OCI-LY7 (cell line): ENCODE results near the gene ARMH1. TPM values are rescaled to one million over a fixed set of nuclear protein-coding genes. Genes with fewer than 3 reads are reported as not detected.
A peak's percentile ranks its signal among the peaks of the same experiment; 100 is the strongest.

ENCODE experiments used
- BruUV-seq: library from RNA; stranded (reverse); fragments of 400-500 nt; replicated peaks from 2 replicates; lab custom pipeline; 2021; lab: Mats Ljungman, UMichigan
- CTCF ChIA-PET: fragments of 300-600 bp; sonication (Branson Sonifier 250); formaldehyde crosslinking; loops from one replicate; lab custom pipeline; 2022; ENCODE audit warnings: antibody characterized with exemption; ENCODE audit not compliant: unreplicated experiment; lab: Charles Lee
- POLR2A ChIA-PET: fragments of 300-600 bp; sonication (Branson Sonifier 250); formaldehyde crosslinking; loops from one replicate; lab custom pipeline; 2022; ENCODE audit warnings: antibody characterized with exemption; lab: Charles Lee
- DNase-seq: peaks from one replicate; pipeline ENCODE4 v3.0.0-alpha.2; 2015; ENCODE audit warnings: low spot score
- H2AFZ ChIP-seq: fragments of 200-600 bp; sonication (generic), shearing (Covaris generic); 2 replicates; pipeline ENCODE4 v1.6.1; 2014; ENCODE audit warnings: mild to moderate bottlenecking, antibody characterized with exemption, low read length, moderate library complexity
- H3K27ac ChIP-seq: fragments of 200-600 bp; sonication (generic); 2 replicates; pipeline ENCODE4 v1.5.1; 2014; ENCODE audit warnings: mixed run types, low read depth, mild to moderate bottlenecking, moderate library complexity, low read length, inconsistent platforms; ENCODE audit not compliant: poor library complexity, severe bottlenecking
- H3K36me3 ChIP-seq: fragments of 200-600 bp; sonication (generic); 2 replicates; pipeline ENCODE4 v1.6.1; 2014; ENCODE audit warnings: mild to moderate bottlenecking, antibody characterized with exemption, low read length, moderate library complexity, mixed read lengths; ENCODE audit not compliant: insufficient read depth
- H3K4me1 ChIP-seq: fragments of 200-600 bp; sonication (generic); 2 replicates; pipeline ENCODE4 v1.5.1; 2014; ENCODE audit warnings: mild to moderate bottlenecking, low read length; ENCODE audit not compliant: insufficient read depth, poor library complexity, severe bottlenecking
- H3K4me2 ChIP-seq: fragments of 200-600 bp; sonication (generic); 2 replicates; pipeline ENCODE4 v1.6.1; 2014; ENCODE audit warnings: mild to moderate bottlenecking, low read length
- H3K4me3 ChIP-seq: fragments of 200-600 bp; sonication (generic); 2 replicates; pipeline ENCODE4 v1.5.1; 2014; ENCODE audit warnings: mild to moderate bottlenecking, low read depth, low read length; ENCODE audit not compliant: poor library complexity, severe bottlenecking
- H3K79me2 ChIP-seq: fragments of 200-600 bp; sonication (generic); 2 replicates; pipeline ENCODE4 v1.6.1; 2016; ENCODE audit warnings: low read depth, mild to moderate bottlenecking, low read length, moderate library complexity, mixed read lengths; ENCODE audit not compliant: insufficient read depth
- H3K9me2 ChIP-seq: fragments of 200-600 bp; sonication (generic); 2 replicates; pipeline ENCODE4 v1.6.1; 2016; ENCODE audit warnings: mild to moderate bottlenecking, low read length, mixed read lengths; ENCODE audit not compliant: insufficient read depth
- H3K9me3 ChIP-seq: fragments of 200-600 bp; sonication (generic); 2 replicates; pipeline ENCODE4 v1.6.1; 2014; ENCODE audit warnings: mild to moderate bottlenecking, mixed run types, low read length, mixed read lengths
- H4K20me1 ChIP-seq: fragments of 200-600 bp; sonication (generic); 2 replicates; pipeline ENCODE4 v1.6.1; 2014; ENCODE audit warnings: mild to moderate bottlenecking, antibody characterized with exemption, low read length, moderate library complexity, mixed read lengths; ENCODE audit not compliant: insufficient read depth
- EZH2phosphoT487 ChIP-seq: fragments of 200-600 bp; sonication (generic); IDR thresholded peaks from 2 replicates; pipeline ENCODE4 v1.6.1; 2018; ENCODE audit warnings: low read depth, borderline replicate concordance, mild to moderate bottlenecking, mixed run types, antibody characterized with exemption, low read length, moderate library complexity, mixed read lengths
- intact Hi-C: fragments of 100-400 bp; cut with micrococcal nuclease; formaldehyde crosslinking; loops from one replicate; pipeline ENCODE4 v1.10.0; 2022; ENCODE audit not compliant: unreplicated experiment
- total RNA-seq, 2 experiments: library from RNA; depleted of rRNA in 1 of 2; stranded (reverse); fragments of >200 nt in 1 of 2; shearing (Covaris generic) in 1 of 2; gene quantifications; 2 replicates each; pipeline ENCODE4 v1.2.3, GENCODE V29; 2014 to 2022
- TF ChIP-seq, protein P1 (sequence below): fragments of 200-600 bp; sonication (generic); conservative IDR thresholded peaks from 2 replicates; pipeline ENCODE4 v1.5.1; 2014; ENCODE audit warnings: mild to moderate bottlenecking, antibody characterized with exemption, low read length, moderate library complexity, mixed read lengths

Gene ARMH1
- total RNA-seq, 2 experiments from 2014 or later, result 7.8 to 8.9 TPM

DNA sequence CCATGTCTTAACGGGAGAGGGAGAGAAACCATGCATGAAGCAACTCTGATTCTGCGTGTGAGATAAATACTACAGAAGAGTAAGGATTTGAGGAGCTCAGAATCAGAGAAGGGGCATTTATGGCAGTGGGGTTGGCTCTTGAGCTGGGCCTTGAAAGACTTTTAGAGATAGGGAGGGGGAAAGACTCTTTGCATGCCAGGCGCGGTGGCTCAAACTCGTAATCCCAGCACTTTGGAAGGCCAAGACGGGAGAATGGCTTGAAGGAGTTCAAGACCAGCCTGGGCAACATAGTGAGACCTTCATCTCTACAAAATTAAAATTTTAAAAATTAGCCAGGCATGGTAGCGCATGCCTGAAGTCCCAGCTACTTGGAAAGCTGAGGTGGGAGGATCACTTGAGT, 672 bp downstream of the ARMH1 start:
- no peaks in the 10 kb centered on the region for H3K9me2 ChIP-seq
- H3K4me3 ChIP-seq, result peak overlapping the region; percentile 73
- CTCF ChIA-PET, result interaction anchor here (1.9 kb wide), 1 partner anchor 22 kb away, joined by 6 read pairs; no protein-coding TSS in a partner anchor
- H2AFZ ChIP-seq, result peak overlapping the region; percentile 69; the same call in 1 of the 2 replicates
- no peaks in the 10 kb centered on the region for H3K36me3 ChIP-seq
- no peaks in the 10 kb centered on the region for H3K79me2 ChIP-seq
- intact Hi-C loops, result loop anchor here (2.0 kb wide), 1 partner anchor 20 kb away; no protein-coding TSS in a partner anchor
- H3K4me2 ChIP-seq, result peak overlapping the region; percentile 77
- POLR2A ChIA-PET, result interaction anchor here (1.2 to 4.3 kb wide), 8 partner anchors 11 to 56 kb away, joined by 3 to 27 read pairs (median 6); partner anchors contain the start of gene RNU5D-1
- TF ChIP-seq, protein P1, sequence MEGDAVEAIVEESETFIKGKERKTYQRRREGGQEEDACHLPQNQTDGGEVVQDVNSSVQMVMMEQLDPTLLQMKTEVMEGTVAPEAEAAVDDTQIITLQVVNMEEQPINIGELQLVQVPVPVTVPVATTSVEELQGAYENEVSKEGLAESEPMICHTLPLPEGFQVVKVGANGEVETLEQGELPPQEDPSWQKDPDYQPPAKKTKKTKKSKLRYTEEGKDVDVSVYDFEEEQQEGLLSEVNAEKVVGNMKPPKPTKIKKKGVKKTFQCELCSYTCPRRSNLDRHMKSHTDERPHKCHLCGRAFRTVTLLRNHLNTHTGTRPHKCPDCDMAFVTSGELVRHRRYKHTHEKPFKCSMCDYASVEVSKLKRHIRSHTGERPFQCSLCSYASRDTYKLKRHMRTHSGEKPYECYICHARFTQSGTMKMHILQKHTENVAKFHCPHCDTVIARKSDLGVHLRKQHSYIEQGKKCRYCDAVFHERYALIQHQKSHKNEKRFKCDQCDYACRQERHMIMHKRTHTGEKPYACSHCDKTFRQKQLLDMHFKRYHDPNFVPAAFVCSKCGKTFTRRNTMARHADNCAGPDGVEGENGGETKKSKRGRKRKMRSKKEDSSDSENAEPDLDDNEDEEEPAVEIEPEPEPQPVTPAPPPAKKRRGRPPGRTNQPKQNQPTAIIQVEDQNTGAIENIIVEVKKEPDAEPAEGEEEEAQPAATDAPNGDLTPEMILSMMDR, result no peak
- no peak for TF ChIP-seq EZH2phosphoT487
- H3K27ac ChIP-seq, result peak overlapping the region; percentile 11
- H3K4me1 ChIP-seq, result peaks cover 54% of the 10 kb centered on the region
- DNase-seq, result no peak
- no peaks in the 10 kb centered on the region for H4K20me1 ChIP-seq
- BruUV-seq, result no TSS peak
- no peaks in the 10 kb centered on the region for H3K9me3 ChIP-seq

DNA sequence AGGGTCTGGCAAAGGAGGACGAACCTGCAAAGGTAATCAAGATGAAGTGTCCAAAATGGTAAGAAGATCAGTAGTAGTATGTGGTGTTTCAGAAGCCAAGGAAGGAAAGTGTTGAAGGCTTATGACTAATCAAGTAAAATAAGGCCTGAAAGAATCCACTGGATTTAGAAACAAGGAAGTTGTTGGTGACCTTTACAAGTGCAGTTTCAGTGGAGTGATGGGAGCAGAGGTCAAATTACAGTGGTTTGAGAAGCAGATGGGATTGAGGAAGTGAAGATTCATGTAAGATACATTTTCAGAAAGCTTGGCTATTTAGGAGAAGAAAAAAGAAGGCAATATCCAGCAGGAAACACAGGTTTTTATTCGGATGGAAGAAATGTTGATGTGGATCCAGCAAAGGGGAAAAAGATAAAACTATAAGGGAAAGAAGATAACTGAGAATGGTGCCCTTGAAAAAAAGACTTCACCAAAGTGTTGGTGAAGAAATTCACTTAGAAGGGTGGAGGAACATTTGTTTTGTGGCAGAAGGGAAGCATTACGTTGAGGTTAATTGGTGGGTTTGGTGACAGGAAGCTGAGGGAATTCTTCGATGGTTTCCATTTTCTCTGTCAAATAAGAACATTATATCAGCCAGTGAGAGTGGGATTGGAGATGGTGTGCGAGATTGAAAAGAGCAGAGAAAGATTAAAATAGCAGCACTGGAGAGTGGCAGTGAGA, 2.1 kb downstream of the ARMH1 start:
- peaks cover 54% of the 10 kb centered on the region for H3K4me1 ChIP-seq
- ChIA-PET CTCF (interaction anchor here (0.6 to 1.9 kb wide), 3 partner anchors 20 to 195 kb away, joined by 3 to 6 read pairs (median 3); no protein-coding TSS in a partner anchor), POLR2A (interaction anchor here (0.9 to 4.3 kb wide), 5 partner anchors 9 to 45 kb away, joined by 3 to 27 read pairs (median 4); no protein-coding TSS in a partner anchor)
- H3K79me2 ChIP-seq, result no peaks in the 10 kb centered on the region
- no peak for TF ChIP-seq EZH2phosphoT487
- TF ChIP-seq, protein P1, result no peak
- BruUV-seq, result no TSS peak
- H2AFZ ChIP-seq, result peak overlapping the region; percentile 12; the same call in 1 of the 2 replicates
- peak; percentile 53 for DNase-seq
- no peaks in the 10 kb centered on the region for H4K20me1 ChIP-seq
- peak overlapping the region; percentile 13 for H3K4me3 ChIP-seq
- H3K9me2 ChIP-seq, result no peaks in the 10 kb centered on the region
- H3K4me2 ChIP-seq, result peak overlapping the region; percentile 59
- H3K27ac ChIP-seq, result peak overlapping the region; percentile 70
- H3K36me3 ChIP-seq, result no peaks in the 10 kb centered on the region
- H3K9me3 ChIP-seq, result no peaks in the 10 kb centered on the region
- intact Hi-C loops, result loop anchor here (2.0 kb wide), 2 partner anchors 36 to 44 kb away; no protein-coding TSS in a partner anchor
